HG03039 (cell line): ENCODE data around the gene CD2AP.
"Not testable (repeated sequence)": the region's sequence is repeated elsewhere in the genome, so short reads cannot be mapped to it uniquely, and the experiment has no call there.

ENCODE experiments used
- ATAC-seq: cut with Tn5 transposase; IDR thresholded peaks from one replicate; pipeline ENCODE4 v1.9.1; 2021; ENCODE audit warnings: mild to moderate bottlenecking, moderate library complexity; ENCODE audit not compliant: unreplicated experiment

The CD2AP gene

DNA sequence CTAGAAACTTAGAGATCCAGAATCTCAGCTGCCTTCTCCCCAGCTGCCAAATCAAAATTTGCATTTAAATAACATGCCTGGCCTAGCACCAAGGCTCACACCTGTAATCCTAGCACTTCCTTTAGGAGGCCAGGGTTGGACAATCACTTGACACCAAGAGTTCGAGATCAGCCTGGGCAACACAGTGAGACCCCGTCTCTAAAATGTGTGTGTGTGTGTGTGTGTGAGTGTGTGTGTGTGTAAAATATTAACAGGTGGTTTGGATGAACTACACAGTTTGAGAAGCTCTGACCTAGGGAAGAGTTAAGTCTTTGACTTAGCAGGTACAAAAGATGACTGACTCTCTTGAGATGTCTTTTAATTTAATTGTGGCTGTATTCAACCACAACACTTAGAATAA, 20.2 kb upstream of the CD2AP start:
- ATAC-seq: no peak

DNA sequence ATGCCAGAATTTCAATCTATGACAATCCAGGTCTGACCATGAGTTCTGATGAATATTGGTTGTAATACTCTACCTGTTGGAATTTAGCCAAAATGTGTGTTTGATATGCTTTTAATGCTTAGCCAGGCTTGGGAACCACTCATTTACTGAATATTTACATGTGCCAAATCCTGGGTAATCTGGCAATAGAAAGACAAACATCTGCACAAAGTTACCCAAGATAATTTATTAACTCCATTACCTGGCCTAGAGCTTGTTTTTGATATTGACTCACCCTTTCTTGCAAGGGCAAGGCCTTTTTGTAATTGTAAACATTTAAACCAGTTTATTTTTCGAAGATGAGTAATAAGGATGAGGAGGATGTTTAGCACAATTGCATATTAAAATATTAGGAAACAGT, 13.5 kb upstream of the CD2AP start:
- no peak for ATAC-seq

DNA sequence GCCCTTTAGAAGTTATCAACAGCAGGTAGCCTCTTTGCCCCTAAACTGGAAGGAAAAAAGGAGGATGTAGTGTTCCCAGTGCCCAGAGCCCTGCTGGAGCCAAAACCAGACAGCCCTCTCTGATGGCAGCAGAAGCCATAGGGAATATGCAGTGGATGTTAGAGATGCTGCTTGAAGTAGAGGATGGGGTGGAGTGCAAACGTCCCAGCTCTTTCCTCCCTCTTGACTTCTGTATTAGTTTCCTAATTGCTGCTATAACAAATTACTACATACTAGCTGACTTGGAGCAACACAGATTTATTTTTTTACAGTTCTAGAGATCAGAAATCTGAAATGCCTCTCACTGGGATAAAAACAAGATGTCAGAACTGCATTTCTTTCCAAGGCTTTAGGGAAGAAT, 12.5 kb upstream of the CD2AP start:
- no peak for ATAC-seq

DNA sequence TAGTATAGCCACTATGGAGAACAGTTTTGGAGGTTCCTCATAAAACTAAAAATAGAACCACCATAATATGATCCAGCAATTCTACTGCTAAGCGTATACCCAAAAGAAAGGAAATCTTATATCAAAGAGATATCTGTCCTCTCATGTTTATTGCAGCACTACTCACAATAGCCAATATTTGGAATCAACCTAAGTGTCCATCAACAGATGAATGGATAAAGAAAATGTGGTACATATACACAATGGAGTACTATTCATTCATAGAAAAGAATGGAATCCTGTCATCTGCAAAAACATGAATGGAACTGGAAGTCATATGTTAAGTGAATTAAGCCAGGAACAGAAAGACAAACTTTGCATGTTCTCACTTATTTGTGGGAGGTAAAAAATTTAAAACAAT, 5.7 kb upstream of the CD2AP start:
- ATAC-seq: no peak

DNA sequence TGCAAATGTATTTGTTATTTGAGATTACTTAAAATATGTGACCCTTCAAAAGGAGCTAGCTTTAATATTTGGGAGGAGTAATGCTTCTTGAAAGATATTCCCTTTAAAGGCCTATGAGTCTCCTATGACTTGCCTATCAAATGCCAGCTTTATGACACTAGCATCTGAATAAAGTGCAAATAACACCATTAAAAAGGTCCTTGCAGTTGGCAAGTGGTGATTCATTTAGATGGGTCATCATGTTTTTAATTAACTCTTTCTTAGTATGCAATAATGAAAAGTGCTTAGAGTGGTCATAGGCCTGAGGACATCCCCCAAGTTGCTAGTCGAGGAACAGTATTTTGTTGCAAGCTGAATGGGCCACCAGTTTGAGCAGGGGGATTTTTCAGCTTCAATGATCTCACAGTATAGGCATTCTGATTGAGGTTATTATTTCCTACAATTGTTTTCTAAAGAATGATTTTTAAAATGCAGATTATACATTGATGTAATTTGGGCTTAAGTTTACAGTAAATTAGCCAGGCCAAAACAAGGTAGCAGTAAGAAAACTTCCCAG, 3.7 kb upstream of the CD2AP start:
- no peak for ATAC-seq

DNA sequence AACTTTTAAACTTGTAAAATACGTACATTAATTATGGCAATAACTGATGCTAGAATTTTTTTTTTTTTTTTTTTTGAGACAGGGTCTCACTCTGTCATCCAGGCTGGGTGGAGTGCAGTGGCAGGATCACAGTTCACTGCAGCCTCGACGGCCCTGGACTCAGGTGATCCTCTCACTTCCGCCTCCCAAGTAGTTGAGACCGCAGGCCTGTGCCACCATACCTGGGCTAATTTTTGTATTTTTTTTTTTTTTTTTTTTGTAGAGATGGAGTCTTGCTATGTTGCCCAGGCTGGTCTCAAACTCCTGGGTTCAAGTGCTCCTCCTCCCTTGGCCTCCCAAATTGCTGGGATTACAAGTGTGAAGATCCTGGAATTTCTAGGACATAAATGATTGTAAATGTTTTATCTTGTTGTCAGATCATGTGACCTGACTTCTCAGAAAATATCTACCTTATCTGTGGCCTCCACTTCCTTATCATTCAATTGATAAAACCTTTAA, 2.2 kb upstream of the CD2AP start:
- no peak for ATAC-seq

DNA sequence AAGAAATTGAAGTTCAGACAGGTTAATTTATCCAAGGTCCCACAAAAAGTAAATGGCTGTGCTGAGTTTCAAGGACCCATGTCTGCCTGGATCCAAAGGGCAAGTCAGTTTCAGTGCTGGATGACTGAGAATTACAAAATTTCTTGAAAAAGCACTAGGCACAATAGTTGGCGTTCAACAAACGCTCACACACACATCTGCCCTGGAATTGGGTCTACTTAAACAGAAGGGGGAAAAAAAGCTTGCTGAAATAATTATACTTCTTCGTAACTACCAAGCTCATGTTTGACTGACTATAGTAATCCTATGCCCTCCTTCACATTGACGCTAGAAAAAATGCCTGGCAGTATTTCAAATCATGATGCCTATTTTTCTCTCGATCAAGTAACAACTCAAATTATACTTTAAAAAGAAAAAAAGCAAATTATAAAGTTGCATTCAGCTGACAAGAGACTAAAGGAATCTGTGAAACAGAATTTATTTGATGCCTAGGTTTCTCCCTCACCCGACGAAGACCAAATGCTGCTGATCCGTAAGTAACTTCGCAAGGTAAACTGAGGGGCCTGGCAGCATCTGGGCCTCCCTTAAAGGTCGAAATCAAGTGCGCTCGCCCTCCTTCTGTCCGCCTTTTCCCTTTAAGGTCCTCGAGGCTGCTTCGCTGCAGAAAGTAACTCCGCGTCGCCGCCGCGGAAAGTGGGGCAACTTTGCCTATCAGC, 650 bp upstream of the CD2AP start:
- ATAC-seq: no peak

DNA sequence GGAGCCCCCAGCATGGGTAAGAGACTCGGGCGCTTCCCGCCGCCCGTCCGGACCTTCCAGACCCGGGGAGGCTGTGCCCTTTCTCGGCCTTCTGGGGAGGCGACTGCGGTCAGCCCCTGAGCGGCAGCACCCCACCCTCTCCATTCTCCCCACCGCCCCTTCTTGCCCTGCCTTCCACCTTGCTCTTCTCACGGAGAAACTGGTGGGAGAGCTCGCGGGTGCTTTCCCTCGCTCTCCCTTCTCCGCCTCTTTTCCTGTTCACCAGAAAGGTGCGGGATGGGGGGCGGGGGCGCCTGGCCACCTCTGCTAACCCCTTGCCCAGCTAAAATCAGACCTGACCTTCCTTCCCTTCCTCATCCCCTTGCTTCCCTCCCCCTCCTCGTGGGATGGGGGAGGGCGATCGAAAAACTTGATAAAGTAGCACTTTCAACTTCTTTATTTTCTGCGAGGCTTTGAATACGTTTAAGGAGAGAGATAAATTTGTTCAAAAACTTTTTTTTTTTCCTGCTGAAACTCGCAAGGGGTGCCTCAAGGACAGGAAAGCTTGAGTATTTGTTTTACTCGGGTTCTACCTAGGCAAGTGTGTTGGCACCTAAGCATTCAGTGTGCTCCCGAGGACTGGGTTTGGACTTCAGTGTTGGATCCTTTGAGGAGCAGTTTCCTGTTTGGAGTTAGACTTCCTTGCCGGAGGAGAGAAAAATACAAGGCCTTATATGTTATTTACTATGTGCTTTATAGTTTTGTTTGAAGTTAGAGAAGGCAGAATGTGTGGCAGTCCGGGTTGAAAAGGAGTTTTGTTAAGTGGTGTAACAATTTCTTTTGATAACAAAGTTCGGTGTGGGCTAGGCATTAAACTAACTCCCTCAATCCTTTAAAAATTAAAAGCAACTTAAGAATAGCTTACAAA, 897 bp downstream of the CD2AP start:
- ATAC-seq: peak; percentile 35

DNA sequence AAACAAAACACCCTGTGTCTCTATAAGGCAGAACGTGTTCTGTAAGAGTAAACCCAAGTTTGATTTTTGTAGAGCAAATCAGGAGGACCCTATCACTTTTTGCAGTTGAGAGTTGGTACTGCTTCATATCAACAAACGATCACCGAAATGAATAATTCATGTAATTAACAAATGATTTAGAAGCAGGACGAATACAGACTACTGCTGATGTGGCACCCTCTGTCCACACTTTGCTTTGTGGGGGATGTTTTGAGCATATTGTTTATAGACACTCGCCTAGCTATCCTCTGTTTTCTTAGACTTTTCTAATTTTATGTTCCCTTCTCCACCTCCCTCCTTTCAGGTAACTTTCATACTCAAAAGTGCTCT, 1.5 kb downstream of the CD2AP start:
- no peak for ATAC-seq

DNA sequence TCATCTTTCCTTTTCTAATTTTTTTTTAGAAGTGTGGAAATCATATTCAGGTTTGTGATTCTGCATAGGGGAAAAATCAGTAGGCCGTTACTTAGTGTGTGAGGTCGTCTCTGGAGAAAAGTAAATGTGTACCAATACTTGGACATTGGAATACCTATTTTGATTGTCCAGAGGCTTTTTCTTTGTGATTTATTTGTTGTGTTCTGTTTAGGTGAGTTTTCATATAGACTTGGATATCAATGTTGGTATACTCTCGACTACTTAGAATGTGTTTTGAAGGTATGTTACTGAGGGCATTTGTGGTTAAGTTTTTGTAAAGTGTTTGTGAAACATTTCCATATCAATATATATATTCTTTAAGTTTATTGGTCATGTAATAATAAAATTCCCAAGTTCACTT, 2.3 kb downstream of the CD2AP start:
- ATAC-seq: no peak

DNA sequence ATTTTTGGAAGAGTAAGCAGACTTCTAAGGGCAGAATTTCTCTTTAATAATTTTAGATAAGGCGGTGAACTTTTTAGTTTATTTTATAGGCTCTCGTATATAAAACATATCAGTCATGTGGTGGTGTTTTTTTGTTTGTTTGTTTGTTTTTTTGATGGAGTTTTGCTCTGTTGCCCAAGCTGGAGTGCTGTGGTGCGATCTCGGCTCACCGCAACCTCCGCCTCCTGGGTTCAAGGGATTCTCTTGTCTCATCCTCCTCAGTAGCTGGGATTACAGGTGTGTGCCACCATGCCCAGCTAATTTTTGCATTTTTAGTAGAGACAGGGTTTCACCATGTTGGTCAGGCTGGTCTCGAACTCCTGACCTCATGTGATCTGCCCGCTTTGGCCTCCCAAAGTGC, 3.6 kb downstream of the CD2AP start:
- not testable (repeated sequence) for ATAC-seq

DNA sequence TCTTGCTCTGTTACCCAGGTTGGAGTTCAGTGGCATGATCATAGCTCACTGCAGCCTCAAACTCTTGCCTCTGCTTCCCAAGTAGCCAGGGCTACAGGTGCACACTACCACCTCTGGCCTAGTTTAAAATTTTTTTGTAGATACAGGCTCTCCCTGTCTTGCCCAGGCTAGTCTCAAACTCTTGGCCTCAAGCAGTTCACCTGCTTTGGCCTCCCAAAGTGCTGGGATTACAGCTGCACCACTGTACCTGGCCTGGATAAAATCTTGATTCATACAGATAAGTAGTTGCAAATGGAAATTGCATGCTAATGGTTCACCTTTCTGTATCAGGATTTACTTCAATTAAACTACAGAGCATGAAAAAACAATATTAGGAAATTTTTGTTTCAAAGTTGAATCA, 4.2 kb downstream of the CD2AP start:
- no peak for ATAC-seq

DNA sequence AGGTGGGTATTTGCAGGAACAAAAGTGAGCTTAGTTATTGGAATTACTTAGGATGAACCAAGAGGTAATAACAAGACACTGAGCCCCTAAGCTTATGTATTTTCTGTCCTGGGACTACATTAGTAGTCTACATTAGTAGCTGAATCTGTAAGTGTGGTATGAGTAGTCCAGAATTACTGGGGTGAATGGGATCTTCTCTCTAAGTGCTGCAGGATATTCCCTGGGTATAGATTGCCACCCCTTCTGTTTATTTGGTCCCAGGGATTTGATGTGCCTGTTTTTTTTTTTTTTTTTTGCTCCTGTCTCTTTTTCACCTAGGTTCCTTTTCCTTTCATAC, 5.9 kb downstream of the CD2AP start:
- no peak for ATAC-seq

DNA sequence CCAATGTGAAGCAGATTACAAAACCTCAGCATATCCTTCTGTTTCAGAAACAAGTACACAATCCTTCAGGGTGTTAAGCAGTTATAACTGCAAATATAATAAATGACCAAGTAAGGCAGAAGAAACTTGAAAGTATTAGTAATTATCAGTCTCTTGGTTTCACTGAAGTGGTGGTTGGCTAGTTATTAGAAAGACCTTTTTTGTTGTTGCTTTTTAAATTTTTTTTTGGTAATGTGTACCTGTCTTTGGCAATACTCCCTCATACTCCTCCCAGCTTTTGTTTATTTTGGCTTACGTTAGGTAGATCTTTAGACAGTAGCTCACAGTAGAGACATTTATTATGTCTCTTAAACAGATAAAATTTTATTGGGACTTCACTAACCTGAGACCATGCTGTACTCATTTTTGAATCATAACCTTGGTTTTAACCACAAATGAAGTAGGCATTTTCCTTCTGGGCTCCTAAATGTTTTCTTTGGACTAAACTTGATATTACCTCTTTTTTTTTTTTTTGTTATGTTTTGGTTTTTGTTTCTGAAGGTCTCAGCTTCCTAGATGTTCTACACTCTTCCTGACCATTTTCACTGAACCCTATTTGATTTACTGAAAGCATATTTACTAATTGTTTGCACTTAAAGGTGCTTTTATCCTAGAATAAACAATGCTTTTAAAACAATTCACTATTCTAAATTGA, 6.4 kb downstream of the CD2AP start:
- ATAC-seq: no peak

DNA sequence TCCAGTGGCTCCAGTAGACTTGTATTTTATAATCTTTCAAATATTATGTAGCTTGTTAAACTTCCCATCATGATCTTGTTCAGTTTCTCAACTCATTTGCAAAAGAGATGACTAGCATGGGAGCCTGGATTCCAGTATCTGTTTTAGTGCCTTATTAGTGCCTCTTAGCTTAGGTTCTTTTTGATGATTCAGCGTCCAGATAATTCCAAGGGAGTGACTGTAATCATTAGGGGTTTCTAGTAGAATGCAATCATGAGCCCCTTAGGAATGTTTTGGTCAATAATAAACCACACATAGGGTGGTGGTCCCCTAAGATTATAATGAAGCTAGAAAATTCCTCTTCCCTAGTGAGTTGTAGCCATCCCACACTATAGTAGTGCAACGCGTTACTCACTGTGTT, 7.0 kb downstream of the CD2AP start:
- ATAC-seq: no peak

DNA sequence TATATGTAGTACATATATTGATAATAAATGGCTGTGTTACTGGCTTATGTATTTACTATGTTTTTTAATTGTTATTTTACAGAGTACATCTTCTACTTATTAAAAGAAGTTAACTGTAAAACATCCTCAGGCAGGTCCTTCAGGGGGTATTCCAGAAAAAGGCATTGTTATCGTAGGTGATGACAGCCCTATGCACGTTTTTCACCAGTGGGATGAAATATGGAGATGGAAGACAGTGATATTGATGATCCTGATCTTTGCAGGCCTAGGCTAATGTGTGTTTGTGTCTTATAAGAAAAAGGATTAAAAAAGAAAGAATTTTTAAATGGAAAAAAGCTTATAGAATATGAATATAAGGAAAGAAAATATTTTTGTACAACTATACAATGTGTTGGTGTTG, 7.5 kb downstream of the CD2AP start:
- ATAC-seq: no peak

DNA sequence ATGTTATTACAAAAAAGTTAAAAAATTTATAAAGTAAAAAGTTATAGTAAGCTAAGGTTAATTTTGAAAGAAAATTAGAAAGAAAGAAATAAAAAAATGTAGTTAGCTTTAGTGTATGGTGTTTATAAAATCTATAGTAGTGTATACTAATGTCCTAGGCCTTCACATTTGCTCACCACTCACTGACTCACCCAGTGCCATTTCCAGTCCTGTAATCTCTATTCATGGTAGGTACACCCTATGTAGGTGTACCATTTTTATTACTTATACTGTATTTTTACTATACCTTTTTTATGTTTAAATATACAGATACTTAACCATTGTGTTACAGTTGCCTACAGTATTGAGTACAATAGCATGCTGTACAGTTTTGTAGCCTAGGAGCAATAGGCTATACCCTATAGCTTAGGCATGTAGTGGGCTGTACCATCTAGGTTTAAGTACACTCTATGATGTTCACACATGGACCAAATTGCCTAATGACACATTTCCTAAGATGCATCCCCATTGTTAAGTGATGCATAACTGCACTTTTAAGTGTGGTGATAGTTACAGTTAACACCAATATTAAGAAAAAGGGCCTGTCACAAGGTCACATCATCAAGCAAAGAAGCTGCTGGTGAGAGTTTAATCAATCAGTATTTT, 8.0 kb downstream of the CD2AP start:
- ATAC-seq: no peak

DNA sequence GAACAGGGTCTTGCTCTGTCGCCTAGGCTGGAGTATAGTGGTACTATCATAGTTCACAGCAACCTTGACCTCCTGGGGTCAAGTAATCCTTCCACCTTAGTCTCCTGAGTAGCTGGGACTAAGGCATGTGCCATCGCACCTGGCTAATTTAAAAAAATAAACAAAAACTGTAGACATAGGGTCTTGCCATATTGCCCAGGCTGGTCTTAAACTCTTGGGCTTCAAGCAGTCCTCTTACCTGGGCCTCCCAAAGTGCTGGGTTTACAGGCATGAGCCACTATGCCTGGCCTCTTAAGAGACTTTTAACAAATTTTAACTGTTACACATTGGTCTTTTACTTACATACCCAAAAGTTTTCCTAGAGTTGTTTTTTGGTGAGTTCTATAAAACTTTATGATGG, 12.4 kb downstream of the CD2AP start:
- no peak for ATAC-seq

DNA sequence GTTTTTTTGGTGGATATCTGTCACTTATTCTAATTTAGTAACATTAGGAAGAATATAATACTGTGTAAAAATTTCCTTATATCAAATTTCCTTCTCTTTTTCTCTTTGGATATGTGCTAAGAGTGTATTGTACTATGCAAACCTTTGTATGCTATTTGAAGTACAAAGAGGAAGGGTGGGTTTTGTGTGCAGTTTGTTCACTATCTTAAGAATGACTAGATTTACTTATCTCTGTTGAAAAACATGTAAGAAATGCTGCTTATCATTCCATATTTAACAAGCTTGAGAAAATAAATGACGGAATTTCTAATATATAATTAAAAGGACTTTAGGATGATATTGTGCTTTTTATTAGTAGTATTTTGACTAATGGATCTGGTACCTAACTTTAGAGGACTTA, 13.1 kb downstream of the CD2AP start:
- ATAC-seq: no peak

DNA sequence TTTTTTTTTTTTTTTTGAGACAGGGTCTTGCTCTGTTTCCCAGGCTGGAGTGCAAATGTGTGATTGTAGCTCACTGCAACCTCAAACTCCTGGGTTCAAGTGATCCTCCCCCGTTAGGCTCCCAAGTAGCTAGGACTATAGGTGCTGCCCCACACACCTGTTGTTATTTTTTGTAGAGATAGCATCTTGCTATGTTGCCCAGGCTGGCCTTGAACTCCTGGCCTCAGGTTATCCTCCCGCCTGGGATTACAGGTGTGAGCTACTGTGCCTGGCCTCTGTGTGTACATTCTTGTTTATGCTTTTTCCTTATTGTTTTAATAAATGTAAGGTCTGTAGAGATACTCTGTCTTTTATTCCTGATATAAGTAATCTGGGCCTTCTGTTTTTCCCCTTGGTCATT, 14.8 kb downstream of the CD2AP start:
- no peak for ATAC-seq

DNA sequence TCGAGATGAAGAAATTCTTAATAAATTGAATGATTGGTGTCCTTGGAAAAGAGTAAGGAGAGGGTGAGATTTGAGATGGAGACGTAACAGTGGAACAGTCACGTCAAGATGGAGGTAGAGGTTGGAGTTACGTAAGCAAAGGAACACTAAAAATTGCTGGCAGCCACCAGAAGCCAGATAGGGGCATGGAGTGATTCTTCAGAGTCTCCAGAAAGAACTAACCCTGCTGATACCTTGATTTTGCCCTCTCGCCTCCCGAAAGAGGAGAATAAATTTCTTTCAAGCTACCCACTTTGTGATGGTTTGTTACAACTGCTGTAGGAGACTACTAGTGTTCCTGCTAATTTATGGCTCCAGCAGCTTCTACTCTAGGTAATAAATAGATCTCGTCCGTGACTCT, 17.6 kb downstream of the CD2AP start:
- ATAC-seq: no peak
